HG03354 (cell line): ENCODE measurements around the gene TDP1.
A peak's percentile ranks its signal among the peaks of the same experiment; 100 is the strongest.

ENCODE experiments used
- ATAC-seq: cut with Tn5 transposase; IDR thresholded peaks from one replicate; pipeline ENCODE4 v1.9.1; 2021; ENCODE audit warnings: mild to moderate bottlenecking; ENCODE audit not compliant: unreplicated experiment, poor library complexity, severe bottlenecking

TDP1 gene

GRCh38 chr14:89936654-89937185 is 19.0 kb upstream of the TDP1 start:
- ATAC-seq: no peak

- ATAC-seq: no peak
Observed at GRCh38 chr14:89941830-89942377, 13.8 kb upstream of the TDP1 start.

GRCh38 chr14:89947344-89947743 is 8.4 kb upstream of the TDP1 start:
- no peak for ATAC-seq

- ATAC-seq: no peak
Observed at GRCh38 chr14:89952576-89952975, 3.2 kb upstream of the TDP1 start.

GRCh38 chr14:89953602-89954001 is 2.1 kb upstream of the TDP1 start:
- ATAC-seq: no peak

GRCh38 chr14:89954070-89955021 is 1.4 kb upstream of the TDP1 start, which contains the start of gene EFCAB11:
TSS of gene EFCAB11 (minus strand) at chr14:89954730. CDS start at chr14:89954660, 70 bp downstream.
- peak; percentile 83 for ATAC-seq

- peak; percentile 24 for ATAC-seq
Observed at GRCh38 chr14:89955022-89955744, 544 bp upstream of the TDP1 start.

- no peak for ATAC-seq
Observed at GRCh38 chr14:89956661-89957009, 908 bp downstream of the TDP1 start.

- ATAC-seq: no peak
Observed at GRCh38 chr14:89957376-89957775, 1.6 kb downstream of the TDP1 start.

- no peak for ATAC-seq
Observed at GRCh38 chr14:89957791-89958190, 2.1 kb downstream of the TDP1 start.

GRCh38 chr14:89958966-89959365 is 3.2 kb downstream of the TDP1 start:
- ATAC-seq: no peak

GRCh38 chr14:89959853-89960445 is 4.2 kb downstream of the TDP1 start:
- no peak for ATAC-seq

- no peak for ATAC-seq
Observed at GRCh38 chr14:89960914-89961313, 5.2 kb downstream of the TDP1 start.

GRCh38 chr14:89963288-89963978 is 7.7 kb downstream of the TDP1 start:
- ATAC-seq: no peak

GRCh38 chr14:89965839-89966238 is 10.1 kb downstream of the TDP1 start:
- no peak for ATAC-seq

- ATAC-seq: peak; percentile 73
Observed at GRCh38 chr14:89973234-89973823, 17.6 kb downstream of the TDP1 start.

- no peak for ATAC-seq
Observed at GRCh38 chr14:89977668-89978067, 21.9 kb downstream of the TDP1 start.

GRCh38 chr14:89978656-89979055 is 22.9 kb downstream of the TDP1 start:
- ATAC-seq: no peak

- no peak for ATAC-seq
Observed at GRCh38 chr14:89983375-89983774, 27.6 kb downstream of the TDP1 start.
